Measurements from ENCODE around the gene CCDC57. TPM values are rescaled to one million over a fixed set of nuclear protein-coding genes. Genes with fewer than 3 reads are reported as not detected.

CCDC57 gene
- total and polyA plus RNA-seq, 8 donors: 43.9 to 166 (median 75.4) TPM

- H3K4me3 ChIP-seq: no peak overlapping the region
- no peaks in the 10 kb centered on the region for H3K27me3 ChIP-seq
- intact Hi-C loops (cut with DNase I; ENCODE audit: low total_unique reads): no loop called here
- peaks cover 52 to 66% (median 64%) of the 10 kb centered on the region in 4 donors for H3K36me3 ChIP-seq
- no peak for TF ChIP-seq EP300 (IDR thresholded peaks at IDR 0.05)
- TF ChIP-seq CTCF (IDR thresholded peaks at IDR 0.05): no peak
- TF ChIP-seq POLR2AphosphoS5 (IDR thresholded peaks at IDR 0.05): no peak
- TF ChIP-seq POLR2A (IDR thresholded peaks at IDR 0.05): no peak
- 91 to 92% (median 92%) methylated on average over 28 to 47 of the region's 47 CpGs for WGBS, 5 donors
- H3K27ac ChIP-seq: no peak overlapping the region
- no peaks in the 10 kb centered on the region for H3K9me3 ChIP-seq
- no peak for DNase-seq
- no peaks in the 10 kb centered on the region for H3K4me1 ChIP-seq
Observed at GRCh38 chr17:82079001-82079677, 133.5 kb downstream of the CCDC57 start.

- WGBS, 5 donors: 80 to 92% (median 92%) methylated on average over 7 to 18 of the region's 18 CpGs
- Histone ChIP-seq H3K9me3 (no peaks in the 10 kb centered on the region), H3K4me1 (no peaks in the 10 kb centered on the region), H3K27me3 (no peaks in the 10 kb centered on the region), H3K27ac (no peak overlapping the region), H3K4me3 (no peak overlapping the region), H3K36me3 (peaks cover 45 to 59% (median 57%) of the 10 kb centered on the region in 4 donors)
- DNase-seq: no peak
- TF ChIP-seq POLR2A (IDR thresholded peaks at IDR 0.05): no peak
- intact Hi-C loops (cut with DNase I; ENCODE audit: low total_unique reads): no loop called here
Observed at GRCh38 chr17:82078433-82078832, 134.2 kb downstream of the CCDC57 start.

- intact Hi-C loops (cut with DNase I; ENCODE audit: low total_unique reads): no loop called here
- no peak for TF ChIP-seq EP300 (IDR thresholded peaks at IDR 0.05)
- no peak for TF ChIP-seq CTCF (IDR thresholded peaks at IDR 0.05)
- TF ChIP-seq POLR2AphosphoS5 (IDR thresholded peaks at IDR 0.05): no peak
- no peak for TF ChIP-seq POLR2A (IDR thresholded peaks at IDR 0.05)
- DNase-seq: peak in 1 of 2 donors; percentile 73
- H3K9me3 ChIP-seq: no peaks in the 10 kb centered on the region
- H3K27me3 ChIP-seq: no peaks in the 10 kb centered on the region
- H3K27ac ChIP-seq: no peak overlapping the region
- WGBS, 5 donors: 67 to 75% (median 70%) methylated on average over 25 to 28 of the region's 28 CpGs
- H3K4me3 ChIP-seq: no peak overlapping the region
- peaks cover 39 to 53% (median 50%) of the 10 kb centered on the region in 4 donors for H3K36me3 ChIP-seq
- H3K4me1 ChIP-seq: no peaks in the 10 kb centered on the region
Observed at GRCh38 chr17:82077617-82078358, 134.9 kb downstream of the CCDC57 start.

- Histone ChIP-seq H3K27ac (no peak overlapping the region), H3K9me3 (no peaks in the 10 kb centered on the region), H3K36me3 (peaks cover 31 to 45% (median 42%) of the 10 kb centered on the region in 4 donors), H3K4me3 (no peak overlapping the region), H3K27me3 (no peaks in the 10 kb centered on the region), H3K4me1 (no peaks in the 10 kb centered on the region)
- WGBS, 5 donors: 66 to 81% (median 78%) methylated on average over 13 to 21 of the region's 21 CpGs
- DNase-seq: peak in 1 of 2 donors; percentile 34
- intact Hi-C loops (cut with DNase I; ENCODE audit: low total_unique reads): no loop called here
- TF ChIP-seq POLR2AphosphoS5 (IDR thresholded peaks at IDR 0.05) (no peak), POLR2A (IDR thresholded peaks at IDR 0.05) (no peak), EP300 (IDR thresholded peaks at IDR 0.05) (no peak), CTCF (IDR thresholded peaks at IDR 0.05) (no peak)
Observed at GRCh38 chr17:82076785-82077591, 135.7 kb downstream of the CCDC57 start.

Measured in stomach (tissue), 9 donors.